HG03342 (cell line): Measurements from ENCODE around the gene ZNF699.
"Not testable (repeated sequence)": the region's sequence is repeated elsewhere in the genome, so short reads cannot be mapped to it uniquely, and the experiment has no call there.

Source experiments
- ATAC-seq: cut with Tn5 transposase; IDR thresholded peaks from one replicate; pipeline ENCODE4 v1.9.1; 2021; ENCODE audit warnings: mild to moderate bottlenecking, moderate library complexity; ENCODE audit not compliant: unreplicated experiment

The ZNF699 gene

DNA sequence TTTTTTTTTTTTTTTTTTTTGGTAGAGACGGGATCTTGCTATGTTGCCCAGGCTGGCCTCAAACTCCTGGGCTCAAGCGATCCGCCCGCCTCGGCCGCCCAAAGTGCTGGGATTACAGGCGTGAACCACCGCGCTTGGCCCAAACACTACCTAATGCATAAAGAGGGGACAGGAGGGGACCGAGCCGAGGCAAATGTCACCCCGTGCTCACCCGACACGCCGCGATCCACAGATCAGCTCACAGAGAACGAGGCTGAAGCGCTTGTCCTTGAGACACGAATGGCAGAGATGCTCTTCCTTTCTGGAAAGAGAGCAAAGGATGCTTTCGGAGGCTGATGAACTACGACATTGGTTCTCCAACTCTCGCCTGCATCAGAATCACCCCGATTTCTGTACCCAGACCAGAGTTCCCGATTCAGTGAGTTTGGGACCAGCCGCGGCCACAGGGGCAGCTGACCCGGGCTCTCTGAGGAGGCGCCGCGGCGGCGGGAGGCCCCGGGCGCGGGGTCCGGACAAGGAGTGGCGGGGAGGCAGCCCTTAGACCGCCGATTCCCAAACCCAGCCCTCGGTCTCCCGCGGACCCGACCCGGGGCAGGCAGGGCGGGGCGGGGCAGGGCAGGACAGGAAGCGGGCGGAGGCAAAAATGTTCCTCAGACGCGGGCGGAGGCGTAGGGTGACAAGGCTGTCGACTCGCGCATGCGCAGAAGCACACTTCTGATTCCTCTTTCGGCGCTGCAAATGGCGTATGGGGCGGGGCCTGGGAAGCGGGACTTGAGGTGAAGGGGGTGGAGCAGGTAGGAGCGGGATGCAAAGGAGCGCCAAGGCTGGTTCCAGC lies at the start of gene ZNF699:
Gene ZNF699, minus strand, starts transcription at position 700 of the 835 bp plus-strand sequence. CDS start 4,719 bp downstream, outside the sequence.
- peak; percentile 87 for ATAC-seq

DNA sequence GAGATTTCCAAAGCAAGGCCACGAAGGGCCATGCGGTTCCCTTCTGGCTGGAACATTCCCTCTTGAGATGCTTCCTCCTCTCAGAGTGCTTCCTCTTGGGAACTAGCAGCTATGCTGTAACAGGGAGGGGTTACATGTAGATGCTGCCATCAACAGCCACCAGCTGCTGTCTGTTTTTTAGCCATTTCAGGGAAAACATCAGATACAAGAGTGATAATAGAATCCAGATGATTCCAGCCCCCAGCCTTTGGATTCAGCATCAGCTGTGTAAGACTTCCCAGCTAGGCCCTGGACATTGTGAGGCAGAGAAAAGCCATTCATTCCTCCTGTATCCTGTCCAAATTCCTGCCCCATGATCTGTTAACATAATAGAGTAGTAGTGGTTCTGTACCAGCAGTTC lies 45.0 kb upstream of the ZNF699 start:
- no peak for ATAC-seq

GRCh38 chr19:9353011-9353410 lies 43.4 kb upstream of the ZNF699 start:
- no peak for ATAC-seq

GRCh38 chr19:9352505-9352904 lies 42.9 kb upstream of the ZNF699 start:
- ATAC-seq = no peak

GRCh38 chr19:9348671-9349070 lies 39.0 kb upstream of the ZNF699 start:
- ATAC-seq = no peak

- no peak for ATAC-seq
Measured at GRCh38 chr19:9348253-9348652, 38.6 kb upstream of the ZNF699 start.

GRCh38 chr19:9345005-9345404 lies 35.4 kb upstream of the ZNF699 start:
- ATAC-seq = no peak

DNA sequence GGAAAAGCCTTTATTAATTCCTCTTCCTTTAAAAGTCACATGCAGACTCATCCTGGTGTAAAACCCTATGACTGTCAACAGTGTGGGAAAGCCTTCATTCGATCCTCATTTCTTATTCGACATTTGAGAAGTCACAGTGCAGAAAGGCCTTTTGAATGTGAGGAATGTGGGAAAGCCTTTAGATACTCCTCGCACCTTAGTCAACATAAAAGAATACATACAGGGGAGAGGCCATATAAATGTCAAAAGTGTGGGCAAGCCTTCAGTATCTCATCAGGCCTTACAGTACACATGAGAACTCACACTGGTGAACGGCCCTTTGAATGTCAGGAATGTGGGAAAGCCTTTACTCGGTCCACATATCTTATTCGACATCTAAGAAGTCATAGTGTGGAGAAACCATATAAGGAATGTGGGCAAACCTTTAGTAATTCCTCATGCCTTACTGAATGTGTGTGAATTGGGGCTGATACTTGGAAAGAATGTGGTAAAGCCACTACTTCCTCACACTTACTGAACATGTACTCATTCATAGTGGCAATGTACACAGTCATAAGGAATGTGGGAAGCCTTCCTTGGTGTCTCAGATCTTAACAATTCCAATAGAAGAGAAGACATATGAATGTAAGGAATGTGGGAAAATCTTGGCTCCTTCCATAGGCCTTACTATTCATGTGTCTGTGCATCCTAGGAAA lies 33.1 kb upstream of the ZNF699 start:
- no peak for ATAC-seq

DNA sequence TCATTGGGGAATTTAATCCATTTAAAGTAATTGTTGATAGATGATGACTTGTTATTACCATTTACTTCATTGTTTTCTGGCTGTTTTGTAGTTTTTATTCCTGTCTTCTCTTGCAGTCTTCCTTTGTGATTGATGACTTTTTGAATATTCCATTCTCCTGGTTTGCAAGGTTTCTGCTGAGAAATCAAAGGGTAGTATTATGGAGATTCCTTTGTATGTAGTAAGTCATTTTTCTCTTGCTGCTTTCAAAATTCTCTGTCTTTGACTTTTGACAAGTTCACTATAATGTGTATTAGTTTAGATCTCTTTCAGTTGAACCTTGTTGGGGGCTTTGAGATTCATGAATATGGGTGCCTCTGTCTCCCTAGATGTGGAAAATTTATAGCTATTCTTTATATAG lies 20.4 kb upstream of the ZNF699 start:
- ATAC-seq = no peak

GRCh38 chr19:9324584-9324962 lies 14.9 kb upstream of the ZNF699 start:
- no peak for ATAC-seq

- ATAC-seq = peak; percentile 97
Measured at GRCh38 chr19:9323919-9324583, 14.4 kb upstream of the ZNF699 start, which contains the start of gene ZNF559. Gene ZNF559 (plus strand): TSS chr19:9324179. CDS start chr19:9338550, 14,371 bp downstream.

DNA sequence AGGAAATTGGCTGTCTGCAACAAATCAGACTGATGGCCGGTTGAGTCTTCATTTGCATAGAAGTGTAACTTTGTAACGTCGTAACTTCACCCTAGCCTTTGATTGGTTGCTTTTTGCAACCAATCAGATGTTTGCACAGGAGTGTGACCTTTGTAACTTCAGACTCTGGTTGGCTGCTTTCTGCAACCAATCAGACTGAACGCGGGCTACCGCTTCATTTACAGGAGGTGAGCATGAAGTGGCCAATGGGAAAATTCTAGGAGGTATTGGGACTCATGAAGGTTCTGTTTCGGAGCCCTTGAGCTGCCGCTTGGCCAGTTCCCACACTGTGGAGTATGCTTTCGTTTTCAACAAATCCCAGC lies 13.9 kb upstream of the ZNF699 start:
- peak; percentile 26 for ATAC-seq

DNA sequence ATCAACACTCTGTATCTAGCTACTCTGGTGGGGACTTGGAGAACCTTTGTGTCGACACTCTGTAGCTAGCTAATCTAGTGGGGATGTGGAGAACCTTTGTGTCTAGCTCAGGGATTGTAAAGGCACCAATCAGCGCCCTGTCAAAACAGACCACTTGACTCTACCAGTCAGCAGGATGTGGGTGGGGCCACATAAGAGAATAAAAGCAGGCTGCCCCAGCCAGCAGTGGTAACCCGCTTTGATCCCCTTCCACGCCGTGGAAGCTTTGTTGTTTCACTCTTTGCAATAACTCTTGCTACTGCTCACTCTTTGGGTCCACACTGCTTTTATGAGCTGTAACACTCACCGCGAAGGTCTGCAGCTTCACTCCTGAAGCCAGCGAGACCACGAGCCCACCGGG lies 12.6 kb upstream of the ZNF699 start:
- ATAC-seq = not testable (repeated sequence)

GRCh38 chr19:9321756-9322155 lies 12.1 kb upstream of the ZNF699 start:
- ATAC-seq = not testable (repeated sequence)

GRCh38 chr19:9321338-9321737 lies 11.7 kb upstream of the ZNF699 start:
- ATAC-seq = no peak

GRCh38 chr19:9313756-9314155 lies 4.1 kb upstream of the ZNF699 start:
- ATAC-seq = no peak

- ATAC-seq = peak; percentile 52
Measured at GRCh38 chr19:9309974-9310446, 372 bp upstream of the ZNF699 start.

DNA sequence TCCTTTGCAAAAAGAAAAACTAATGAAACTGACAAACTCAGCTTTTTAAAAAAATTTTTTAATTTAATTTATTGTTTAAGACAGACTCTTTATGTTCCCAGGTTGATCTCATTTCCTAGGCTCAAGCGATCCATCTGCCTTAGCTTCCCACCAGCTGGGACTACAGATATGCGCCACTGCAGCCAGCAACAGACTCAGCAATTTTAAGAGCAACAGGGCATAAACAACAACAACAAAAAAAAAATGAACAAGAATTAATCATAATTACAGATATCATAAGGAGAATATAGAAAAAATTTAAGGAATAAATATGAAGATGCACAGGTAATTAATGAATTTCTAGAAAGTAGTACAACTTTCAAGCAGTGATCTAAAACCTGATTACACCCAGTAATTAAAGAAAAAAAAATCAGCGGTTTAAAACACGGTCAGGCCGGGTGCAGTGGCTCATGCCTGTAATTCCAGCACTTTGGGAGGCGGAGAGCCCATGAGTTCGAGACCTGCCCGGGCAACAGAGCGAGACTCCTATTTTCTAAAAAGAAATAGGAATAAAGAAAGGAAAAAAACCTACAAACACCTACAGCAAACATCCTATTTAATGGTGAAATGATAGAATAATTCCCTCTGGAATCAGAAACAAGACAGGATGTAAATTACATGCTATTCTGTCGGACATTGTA lies 1.4 kb downstream of the ZNF699 start:
- no peak for ATAC-seq

DNA sequence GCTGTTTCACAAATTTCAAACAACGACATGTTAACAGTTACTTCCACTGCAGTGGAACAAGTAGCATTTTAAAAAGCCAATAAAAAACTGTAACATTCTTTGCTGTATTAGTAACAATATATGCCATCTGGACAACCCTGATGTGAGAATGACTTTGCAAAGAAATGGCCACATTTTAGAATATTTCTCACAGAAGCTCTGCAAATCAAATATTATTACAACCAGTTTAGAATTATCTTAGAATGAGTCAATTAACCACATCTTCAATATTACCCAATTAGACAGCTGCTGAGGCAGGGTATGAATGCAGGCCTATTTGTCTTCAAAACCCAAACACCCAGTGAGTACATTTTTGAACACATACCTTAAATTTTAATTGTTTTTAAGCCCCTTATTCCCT lies 3.2 kb downstream of the ZNF699 start:
- ATAC-seq = no peak

- no peak for ATAC-seq
Measured at GRCh38 chr19:9296336-9296735, 13.3 kb downstream of the ZNF699 start.

DNA sequence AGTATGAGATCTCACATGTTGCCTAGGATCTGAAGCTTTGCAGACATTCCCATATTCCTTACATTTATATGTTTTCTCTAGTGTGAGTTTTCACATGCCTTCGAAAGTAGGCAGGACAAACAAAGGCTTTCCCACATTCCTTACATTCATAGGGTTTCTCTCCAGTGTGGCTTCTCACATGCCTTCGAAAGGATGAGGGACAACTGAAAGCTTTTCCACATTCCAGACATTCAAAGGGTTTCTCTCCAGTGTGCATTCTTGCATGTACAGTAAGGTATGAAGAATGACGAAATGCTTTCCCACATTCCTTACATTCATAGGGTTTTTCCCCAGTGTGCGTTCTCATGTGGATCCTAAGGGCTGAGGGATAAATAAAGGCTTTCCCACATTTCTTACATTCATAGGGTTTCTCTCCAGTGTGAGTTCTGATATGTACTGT lies 14.2 kb downstream of the ZNF699 start:
- no peak for ATAC-seq
